Renal cortical epithelial cell (primary cell): ENCODE measurements around the gene TNK1. TPM values are rescaled to one million over a fixed set of nuclear protein-coding genes. Genes with fewer than 3 reads are reported as not detected.

Source experiments
- DNase-seq: peaks from one replicate; pipeline ENCODE4 v3.0.0-alpha.2; 2011; ENCODE audit warnings: low read depth
- total RNA-seq: library from RNA; depleted of rRNA; stranded (reverse); fragments of >200 nt; gene quantifications from 2 replicates; pipeline ENCODE4 v1.2.3, GENCODE V29; 2014

Gene TNK1
- total RNA-seq, 1 donor from 2014 or later: 8.0 TPM

DNA sequence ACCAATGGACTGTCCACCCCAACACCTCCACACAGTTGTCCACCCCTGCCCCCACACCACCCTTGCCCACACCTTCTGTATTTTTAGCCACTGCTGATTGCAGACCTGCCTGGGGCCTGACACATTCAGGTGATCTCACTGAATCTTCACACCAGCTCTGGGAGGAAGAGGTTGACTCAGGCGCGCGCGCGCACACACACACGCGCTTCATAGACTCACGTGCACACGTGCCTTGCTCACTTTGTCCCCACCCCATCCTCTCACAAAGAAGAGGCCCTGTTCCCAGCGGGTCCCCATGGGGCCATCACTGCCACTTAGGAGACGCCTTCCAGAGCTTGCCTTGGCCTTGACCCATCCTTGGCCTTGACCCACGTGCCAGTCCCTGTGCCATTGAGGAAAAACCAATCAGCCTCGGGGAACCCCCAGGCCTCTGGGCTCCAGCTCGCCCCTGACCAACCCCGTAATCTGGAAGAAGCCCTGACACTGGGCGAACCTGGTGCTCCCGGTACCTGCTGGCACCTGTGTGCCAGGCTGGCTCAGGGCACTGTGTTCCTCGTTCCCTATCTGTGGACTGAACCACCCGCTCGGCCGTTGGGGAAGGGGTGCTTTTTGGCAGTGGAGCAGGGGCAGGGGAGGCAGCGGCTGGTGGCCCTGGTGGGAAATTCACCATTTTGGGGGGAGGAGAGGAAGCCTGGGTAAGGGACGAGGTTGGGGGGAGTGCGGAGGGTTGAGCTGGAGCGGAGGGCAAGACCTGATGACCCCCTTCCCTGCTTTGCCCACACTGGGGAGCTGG lies 29.9 kb downstream of the TNK1 start:
- no peak for DNase-seq

DNA sequence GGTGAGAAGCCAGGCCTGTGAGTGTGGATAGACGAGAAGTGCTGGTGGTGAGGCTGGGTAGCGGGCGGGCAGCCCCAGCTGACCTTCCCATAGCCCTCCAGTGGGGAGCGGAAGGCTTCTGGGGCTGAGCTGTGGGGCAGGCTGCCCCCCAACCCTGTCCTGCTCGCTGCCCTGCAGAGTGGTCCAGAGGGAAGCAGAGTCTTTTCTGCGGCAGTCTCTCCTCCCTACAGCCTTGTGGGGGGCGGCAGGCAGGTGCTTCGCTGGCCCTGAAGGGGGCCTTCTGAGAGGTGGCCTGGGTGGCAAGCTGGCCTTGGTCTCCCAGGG lies 30.5 kb downstream of the TNK1 start:
- DNase-seq: no peak

DNA sequence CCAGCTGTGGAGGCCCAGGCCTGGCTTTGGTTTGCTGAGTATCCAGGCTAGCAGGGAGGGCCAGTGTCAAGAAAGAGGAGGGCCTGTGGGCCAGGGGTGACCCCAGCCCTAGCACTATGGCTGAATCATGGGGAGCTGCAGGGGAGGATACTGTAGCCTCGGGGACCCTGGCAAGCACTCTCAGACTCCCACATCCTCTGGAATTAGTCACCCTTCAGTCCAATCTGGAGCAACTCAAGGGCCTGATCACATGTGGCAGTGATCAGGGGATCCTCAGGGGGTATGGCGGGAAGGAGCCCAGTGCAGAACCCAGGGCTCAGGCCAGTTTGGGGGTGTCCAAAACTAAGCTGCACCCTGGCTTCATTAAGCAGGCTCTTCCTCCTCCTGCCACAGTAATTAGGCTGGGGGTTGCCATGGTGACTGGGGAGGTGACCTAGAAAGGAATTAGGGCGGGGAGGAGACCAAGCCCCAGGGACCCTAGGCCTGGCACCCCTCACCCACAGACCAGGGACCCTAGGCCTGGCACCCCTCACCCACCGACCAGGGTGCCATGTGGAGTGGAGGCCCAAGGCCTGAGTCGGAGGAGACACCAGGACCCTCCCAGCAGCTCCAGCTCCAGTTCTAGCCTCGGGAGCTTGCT lies 32.6 kb downstream of the TNK1 start:
- DNase-seq: no peak

DNA sequence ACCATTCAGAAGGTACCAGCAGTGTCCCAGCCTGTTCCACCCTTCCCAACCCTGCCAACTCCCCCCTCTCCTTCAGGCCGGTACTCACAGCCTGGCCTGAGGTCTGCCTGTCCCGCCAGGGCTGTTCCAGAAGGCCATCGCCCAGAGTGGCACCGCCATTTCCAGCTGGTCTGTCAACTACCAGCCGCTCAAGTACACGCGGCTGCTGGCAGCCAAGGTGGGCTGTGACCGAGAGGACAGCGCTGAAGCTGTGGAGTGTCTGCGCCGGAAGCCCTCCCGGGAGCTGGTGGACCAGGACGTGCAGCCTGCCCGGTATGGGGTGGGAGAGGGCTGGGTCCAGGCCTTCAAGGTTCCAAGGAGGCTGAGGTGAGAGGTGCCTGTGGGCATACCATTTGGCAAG lies 33.9 kb downstream of the TNK1 start:
- no peak for DNase-seq

DNA sequence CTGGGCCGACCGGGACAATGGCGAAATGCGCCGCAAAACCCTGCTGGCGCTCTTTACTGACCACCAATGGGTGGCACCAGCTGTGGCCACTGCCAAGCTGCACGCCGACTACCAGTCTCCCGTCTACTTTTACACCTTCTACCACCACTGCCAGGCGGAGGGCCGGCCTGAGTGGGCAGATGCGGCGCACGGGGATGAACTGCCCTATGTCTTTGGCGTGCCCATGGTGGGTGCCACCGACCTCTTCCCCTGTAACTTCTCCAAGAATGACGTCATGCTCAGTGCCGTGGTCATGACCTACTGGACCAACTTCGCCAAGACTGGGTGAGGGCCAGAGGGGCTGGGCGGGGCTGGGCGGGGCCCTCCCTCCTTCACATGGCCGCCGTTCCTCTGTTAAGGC lies 34.9 kb downstream of the TNK1 start:
- no peak for DNase-seq

DNA sequence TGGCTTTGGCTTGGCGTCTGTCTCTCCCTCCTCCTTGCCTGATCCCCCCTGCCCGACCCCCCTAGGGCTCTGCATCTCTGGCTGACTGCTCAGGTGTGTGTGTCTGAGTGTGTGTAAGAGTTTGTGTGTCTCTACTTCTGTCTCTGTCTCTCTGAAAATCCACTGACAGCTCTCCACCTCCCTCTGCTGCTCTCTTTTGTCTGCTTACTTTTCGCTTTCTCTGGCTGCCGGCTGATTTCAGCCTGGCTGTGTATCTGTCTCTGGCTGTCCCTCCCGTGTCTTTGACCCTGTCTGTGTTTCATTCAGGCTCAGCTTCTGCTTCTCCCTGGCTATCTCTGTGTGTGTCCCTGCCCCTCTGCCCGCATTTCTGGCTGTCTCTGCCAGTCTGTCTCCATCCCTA lies 35.4 kb downstream of the TNK1 start:
- no peak for DNase-seq

DNA sequence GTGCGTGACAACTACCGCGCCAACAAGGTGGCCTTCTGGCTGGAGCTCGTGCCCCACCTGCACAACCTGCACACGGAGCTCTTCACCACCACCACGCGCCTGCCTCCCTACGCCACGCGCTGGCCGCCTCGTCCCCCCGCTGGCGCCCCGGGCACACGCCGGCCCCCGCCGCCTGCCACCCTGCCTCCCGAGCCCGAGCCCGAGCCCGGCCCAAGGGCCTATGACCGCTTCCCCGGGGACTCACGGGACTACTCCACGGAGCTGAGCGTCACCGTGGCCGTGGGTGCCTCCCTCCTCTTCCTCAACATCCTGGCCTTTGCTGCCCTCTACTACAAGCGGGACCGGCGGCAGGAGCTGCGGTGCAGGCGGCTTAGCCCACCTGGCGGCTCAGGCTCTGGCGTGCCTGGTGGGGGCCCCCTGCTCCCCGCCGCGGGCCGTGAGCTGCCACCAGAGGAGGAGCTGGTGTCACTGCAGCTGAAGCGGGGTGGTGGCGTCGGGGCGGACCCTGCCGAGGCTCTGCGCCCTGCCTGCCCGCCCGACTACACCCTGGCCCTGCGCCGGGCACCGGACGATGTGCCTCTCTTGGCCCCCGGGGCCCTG lies 36.3 kb downstream of the TNK1 start:
- DNase-seq: no peak

DNA sequence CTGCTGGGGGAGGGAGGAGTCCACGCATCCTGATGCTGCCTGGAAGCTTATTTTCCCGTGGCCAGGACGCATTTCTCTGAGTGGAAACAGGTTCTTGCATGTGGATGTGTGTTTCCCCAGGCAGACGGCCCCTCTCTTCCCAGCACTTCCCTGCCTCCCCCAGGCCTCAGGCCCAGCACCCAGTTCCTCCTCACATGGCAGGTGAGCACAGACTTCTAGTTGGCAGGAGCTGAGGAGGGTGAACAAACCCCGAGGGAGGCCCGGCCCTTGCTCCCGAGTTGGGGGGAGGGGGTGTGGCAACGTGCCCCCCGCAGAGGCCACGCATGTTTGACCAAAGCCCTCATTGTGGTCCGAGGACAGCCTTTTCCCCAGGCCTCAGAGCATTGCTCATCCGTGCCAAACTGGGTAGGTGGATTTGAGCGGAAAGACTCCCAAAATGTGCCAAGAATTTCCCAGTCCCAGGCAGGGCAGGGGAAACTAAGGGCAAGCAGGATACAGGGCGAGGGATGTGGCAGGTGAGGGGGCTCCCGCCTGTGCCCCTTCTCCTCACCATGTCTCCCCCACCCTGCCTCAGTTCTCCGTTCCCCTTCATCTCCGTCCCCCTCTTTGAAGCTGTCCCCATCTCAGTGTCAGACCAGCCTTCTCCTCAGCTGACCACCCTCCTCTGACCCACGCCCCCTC lies 37.7 kb downstream of the TNK1 start:
- no peak for DNase-seq

DNA sequence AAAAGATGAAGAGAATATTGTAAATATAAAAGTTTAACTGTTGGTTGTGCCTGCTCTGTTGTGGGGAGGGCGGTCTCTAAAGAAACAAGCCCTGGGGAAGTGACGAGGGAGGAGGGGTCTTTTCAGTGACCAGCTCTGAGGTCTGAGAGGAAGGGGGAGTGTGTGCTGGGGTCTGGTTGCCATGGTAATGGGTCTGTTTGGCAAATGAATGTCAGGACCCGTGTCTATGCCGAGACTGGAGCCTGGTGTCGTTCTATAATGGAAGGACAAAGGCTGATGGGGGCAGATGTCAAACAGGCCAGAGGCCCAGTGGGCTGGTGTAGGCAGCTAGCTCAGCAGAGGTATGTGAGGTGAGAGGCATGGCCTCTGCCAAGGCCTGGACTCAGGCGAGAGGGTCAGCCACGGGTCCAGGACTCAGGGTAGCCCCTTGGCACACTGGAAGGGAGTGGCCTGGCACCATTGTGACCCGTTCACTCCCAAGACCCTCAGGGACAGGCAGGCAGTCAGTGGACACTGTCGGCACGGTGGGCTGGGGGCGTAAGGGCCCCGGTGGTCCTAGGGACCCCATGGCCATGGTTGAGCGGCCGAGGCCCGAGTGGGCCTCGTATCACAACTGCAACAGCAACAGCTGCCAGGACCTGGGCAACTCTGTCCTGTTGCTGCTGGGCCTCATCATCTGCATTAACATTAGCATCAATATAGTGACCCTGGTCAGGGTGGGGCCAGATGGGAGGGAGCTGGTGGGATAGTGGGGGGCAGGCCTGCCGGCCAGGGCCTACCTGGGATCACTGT lies 39.1 kb downstream of the TNK1 start, which contains the start of gene SPEM1:
Gene SPEM1, plus strand, starts transcription at position 506 of the 792 bp plus-strand sequence. Its CDS starts 61 bp downstream, at position 567.
- DNase-seq: no peak

DNA sequence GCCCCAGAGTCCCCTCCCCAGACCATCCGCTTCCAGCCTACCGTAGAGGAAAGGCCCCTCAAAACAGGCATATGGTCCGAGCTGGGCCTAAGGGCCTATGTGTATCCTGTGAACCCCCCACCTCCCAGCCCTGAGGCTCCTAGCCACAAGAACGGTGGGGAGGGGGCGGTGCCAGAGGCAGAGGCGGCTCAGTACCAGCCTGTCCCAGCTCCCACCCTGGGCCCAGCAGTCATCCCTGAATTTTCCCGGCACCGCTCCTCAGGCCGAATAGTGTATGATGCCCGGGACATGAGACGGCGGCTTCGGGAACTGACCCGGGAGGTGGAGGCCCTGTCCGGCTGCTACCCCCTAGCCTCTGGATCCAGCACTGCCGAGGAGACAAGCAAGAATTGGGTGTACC lies 40.3 kb downstream of the TNK1 start:
- no peak for DNase-seq

DNA sequence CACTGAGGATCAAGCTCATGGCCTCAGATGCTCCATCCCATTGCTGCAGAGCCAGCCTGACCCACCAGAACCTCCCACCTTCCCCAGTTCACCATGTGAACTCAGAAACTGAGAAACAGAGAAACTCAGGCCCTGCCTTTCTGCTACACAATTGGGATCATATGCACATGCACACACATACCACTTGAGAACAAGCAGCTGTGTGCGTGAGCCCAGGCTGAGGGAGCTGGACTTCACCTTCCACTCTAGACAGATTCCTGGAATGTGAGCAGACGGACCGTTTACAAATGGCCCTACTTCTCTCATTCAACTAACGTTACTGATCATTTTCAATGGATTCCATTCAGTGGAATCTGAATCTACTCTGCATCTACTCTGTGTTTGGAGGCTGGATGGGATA lies 42.8 kb downstream of the TNK1 start:
- no peak for DNase-seq

DNA sequence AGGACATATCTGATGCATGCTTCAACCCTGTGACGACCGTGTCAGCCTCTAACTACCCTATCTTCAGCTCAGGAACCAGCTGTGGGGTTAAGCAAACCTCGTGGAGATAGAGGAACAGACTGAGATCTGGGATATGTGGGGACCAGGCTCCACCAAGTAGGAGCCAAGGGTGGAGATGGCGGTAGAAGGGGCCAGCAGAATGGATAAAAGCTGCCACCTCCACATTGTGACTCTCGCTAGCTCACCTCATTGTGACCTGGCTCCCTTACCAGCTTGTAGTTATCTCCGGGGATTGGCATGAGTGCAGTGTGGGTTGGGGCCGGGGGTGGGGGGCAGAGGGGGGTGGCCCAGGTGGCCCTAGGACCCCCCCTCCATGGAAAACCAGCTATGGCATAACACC lies 44.4 kb downstream of the TNK1 start, which contains the start of gene SPEM2:
Gene SPEM2, plus strand, starts transcription at position 301 of the 400 bp plus-strand sequence. Its CDS starts 73 bp downstream, at position 374.
- DNase-seq: no peak

DNA sequence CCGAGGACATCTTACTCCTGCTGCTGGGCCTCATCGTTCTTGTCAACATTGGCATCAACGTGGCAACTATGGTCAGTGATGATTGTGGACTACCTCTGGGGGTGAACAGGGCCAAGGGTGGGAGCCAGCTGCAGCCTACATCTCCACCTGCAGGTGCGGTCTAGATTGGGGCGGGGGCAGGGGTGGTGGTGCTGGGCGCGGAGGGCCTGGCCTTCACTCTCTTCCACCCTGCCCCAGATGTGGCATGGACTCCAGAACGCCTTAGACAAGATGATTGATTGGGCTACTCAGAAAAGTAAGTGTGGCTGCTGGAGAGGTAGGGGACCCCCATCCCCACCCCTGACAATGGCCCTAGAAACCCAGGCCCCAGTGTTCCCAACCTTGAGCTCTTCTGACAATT lies 44.9 kb downstream of the TNK1 start:
- no peak for DNase-seq

DNA sequence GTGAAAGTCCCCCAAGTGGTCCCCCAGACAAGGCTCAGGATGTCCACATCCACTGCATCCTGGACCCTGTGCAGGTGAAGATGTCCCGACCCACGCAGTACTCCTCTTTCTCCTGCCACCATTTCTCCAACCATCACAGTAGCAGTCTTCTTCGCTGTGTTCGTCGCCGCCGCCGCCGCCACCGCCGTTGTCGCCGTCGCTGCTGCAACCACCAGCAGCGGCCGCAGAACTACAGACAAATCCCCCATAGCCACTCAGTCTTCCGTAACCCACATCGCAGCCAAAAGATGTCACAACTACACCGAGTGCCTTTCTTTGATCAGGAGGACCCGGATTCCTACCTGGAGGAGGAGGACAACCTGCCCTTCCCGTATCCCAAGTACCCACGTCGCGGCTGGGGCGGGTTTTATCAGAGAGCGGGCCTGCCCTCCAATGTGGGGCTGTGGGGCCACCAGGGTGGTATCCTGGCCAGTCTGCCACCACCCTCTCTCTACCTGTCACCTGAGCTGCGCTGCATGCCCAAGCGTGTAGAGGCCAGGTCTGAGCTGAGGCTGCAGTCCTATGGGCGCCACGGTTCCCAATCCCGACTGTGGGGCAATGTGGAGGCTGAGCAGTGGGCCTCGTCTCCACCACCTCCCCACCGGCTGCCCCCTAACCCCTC lies 45.4 kb downstream of the TNK1 start:
- no peak for DNase-seq

DNA sequence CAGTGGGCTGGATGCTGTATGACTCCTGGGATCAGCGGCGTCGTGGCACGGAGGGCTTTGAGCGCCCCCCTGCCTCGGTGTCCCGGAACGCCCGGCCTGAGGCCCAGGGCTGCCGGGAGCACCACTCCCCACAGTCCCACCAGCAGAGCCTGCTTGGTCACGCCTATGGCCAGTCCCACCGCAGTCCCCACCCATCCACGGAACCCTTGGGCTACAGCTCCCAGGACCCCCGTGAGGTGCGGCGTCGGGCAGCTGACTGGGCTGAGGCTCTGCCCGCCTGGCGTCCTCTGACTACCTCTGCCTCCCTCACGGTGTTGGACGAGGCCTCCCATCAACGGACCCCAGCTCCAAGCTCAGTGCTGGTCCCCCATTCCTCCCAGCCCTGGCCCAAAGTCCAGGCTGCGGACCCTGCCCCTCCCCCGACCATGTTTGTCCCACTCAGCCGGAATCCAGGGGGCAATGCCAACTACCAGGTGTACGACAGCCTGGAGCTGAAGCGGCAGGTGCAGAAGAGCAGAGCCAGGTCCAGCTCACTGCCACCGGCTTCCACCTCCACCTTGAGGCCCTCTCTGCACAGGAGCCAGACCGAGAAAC lies 46.1 kb downstream of the TNK1 start:
- no peak for DNase-seq

DNA sequence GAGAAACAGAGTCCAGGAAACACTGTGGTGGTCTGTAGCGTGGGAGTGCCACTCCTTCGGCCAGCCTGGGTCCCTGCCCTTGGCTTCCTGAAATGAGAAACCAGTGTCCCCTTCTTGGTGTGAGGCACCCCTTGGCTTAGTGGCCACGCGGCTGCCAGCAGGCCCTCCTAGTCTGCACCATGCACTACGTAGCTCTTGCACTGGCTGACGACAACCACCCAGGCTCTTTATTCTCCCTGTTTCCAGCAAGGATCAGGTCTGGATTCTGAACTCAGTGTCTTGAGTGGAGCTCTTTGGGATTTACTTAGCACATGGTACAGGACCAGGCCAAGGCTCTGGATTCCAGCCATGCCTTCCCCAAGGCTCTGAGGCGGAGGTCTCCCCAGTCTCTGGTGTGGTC lies 46.7 kb downstream of the TNK1 start:
- DNase-seq: no peak

DNA sequence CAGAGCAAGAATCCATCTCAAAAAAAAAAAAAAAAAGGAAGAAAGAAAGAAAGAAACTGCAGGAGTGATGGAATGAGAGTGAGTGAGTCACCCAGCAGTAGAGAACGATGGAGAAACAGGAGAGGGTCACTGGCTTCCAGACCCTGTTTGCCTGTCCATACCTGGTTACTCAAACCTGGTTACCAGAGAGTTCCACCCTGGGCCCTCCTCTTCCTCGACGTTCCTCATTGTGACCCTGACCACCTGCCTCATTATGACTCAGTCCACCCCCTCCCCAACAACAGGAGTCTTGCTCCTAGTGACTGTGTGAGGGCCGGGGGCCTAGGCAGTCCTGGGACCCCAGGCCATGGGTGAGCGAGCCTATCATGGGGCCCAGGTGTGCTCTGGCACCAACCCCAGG lies 47.7 kb downstream of the TNK1 start, which contains the start of gene SPEM3:
Gene SPEM3, plus strand, starts transcription at position 301 of the 400 bp plus-strand sequence. Its CDS starts 46 bp downstream, at position 347.
- DNase-seq: no peak

DNA sequence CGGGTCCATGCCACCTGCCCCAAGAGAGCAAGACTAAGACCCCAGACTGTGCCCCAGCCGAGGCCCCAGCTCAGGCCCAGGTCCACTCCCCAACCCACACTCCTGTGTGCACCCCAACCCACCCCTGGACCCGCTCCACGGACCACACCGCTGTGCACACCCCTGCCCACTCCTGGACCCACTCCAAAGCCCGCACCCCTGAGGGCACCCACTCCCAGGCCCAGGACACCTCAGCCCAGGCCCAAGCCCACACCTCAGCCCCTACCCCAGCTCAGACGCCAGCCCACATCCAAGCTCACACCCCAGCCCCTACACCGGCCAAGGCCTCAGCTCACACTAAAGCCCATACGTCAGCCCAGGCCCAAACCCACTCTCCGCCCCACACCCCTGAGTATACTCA lies 48.8 kb downstream of the TNK1 start:
- no peak for DNase-seq

DNA sequence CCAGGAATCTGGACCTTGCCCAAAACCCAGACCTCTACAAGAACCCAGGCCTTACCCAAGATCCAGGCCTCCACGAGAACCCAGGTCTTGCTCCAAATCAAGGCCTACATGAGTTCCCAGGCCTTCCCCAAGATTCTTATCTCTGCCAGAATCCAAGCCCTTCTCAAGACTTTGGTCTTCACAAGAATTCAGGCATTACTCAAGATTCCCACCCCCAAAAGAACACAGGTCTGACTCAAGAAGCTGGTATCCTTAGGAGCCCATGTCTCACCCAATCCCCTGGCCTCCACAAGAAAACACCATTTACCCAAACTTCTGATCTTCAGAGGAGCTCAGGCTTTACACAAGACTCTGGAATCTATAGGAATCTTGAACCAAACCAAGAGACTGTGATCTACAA lies 50.3 kb downstream of the TNK1 start:
- DNase-seq: no peak

DNA sequence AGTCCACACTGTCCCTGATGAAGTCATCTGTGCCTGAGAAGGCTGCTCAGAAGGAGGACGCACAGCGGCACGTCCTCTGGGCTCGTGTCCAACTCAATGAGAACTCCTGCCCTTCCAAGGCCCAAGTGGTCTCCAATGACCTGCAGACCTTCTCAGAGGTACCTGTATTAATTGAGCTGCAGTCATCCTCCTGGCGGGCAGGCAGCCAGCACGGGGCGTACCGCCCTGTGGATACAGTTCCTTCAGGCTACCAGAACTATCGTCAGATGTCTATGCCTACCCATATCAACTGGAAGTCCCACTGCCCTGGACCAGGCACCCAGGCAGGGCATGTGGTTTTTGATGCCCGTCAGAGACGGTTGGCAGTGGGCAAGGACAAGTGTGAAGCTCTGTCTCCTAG lies 51.4 kb downstream of the TNK1 start:
- no peak for DNase-seq
